ENCODE data around the gene FAM81A. TPM values are rescaled to one million over a fixed set of nuclear protein-coding genes. Genes with fewer than 3 reads are reported as not detected.

FAM81A gene
- total RNA-seq, 2 donors from 2014 or later, result 1.2 TPM; not detected in 1

- no peaks in the 10 kb centered on the region for H3K36me3 Mint-ChIP-seq
- peaks cover 0 to 13% of the 10 kb centered on the region in 2 donors for H3K27me3 Mint-ChIP-seq
- no peaks in the 10 kb centered on the region for H3K4me1 Mint-ChIP-seq (ENCODE audit: low read depth in 2 of 2)
- DNase-seq (ENCODE audit: low spot score) (no peak), ATAC-seq (no peak)
- H3K9me3 Mint-ChIP-seq, result no peaks in the 10 kb centered on the region
- H3K27ac Mint-ChIP-seq, result no peak overlapping the region
- no peak overlapping the region for H3K4me3 Mint-ChIP-seq
Measured at GRCh38 chr15:59562448-59563186, 124.6 kb downstream of the FAM81A start.

GRCh38 chr15:59565299-59565698 is 127.3 kb downstream of the FAM81A start:
- H3K27me3 Mint-ChIP-seq, result peaks cover 4 to 15% of the 10 kb centered on the region in 2 donors
- H3K27ac Mint-ChIP-seq, result no peak overlapping the region
- ATAC-seq (no peak), DNase-seq (ENCODE audit: low spot score) (no peak)
- H3K9me3 Mint-ChIP-seq, result no peaks in the 10 kb centered on the region
- no peaks in the 10 kb centered on the region for H3K4me1 Mint-ChIP-seq (ENCODE audit: low read depth in 2 of 2)
- H3K4me3 Mint-ChIP-seq, result no peak overlapping the region
- H3K36me3 Mint-ChIP-seq, result no peaks in the 10 kb centered on the region

- Mint-ChIP-seq H3K4me3 (no peak overlapping the region), H3K27me3 (peaks cover 8 to 18% of the 10 kb centered on the region in 2 donors), H3K27ac (no peak overlapping the region), H3K9me3 (no peaks in the 10 kb centered on the region), H3K36me3 (no peaks in the 10 kb centered on the region), H3K4me1 (ENCODE audit: low read depth in 2 of 2) (no peaks in the 10 kb centered on the region)
- ATAC-seq (no peak), DNase-seq (ENCODE audit: low spot score) (no peak)
Measured at GRCh38 chr15:59567324-59567723, 129.3 kb downstream of the FAM81A start.

GRCh38 chr15:59569477-59569876 is 131.5 kb downstream of the FAM81A start:
- ATAC-seq (peak in 1 of 2 donors; percentile 20), DNase-seq (ENCODE audit: low spot score) (no peak)
- Mint-ChIP-seq H3K36me3 (no peaks in the 10 kb centered on the region), H3K4me3 (no peak overlapping the region), H3K27ac (no peak overlapping the region), H3K4me1 (ENCODE audit: low read depth in 2 of 2) (no peaks in the 10 kb centered on the region), H3K27me3 (peaks cover 8 to 15% of the 10 kb centered on the region in 2 donors), H3K9me3 (no peaks in the 10 kb centered on the region)

- Mint-ChIP-seq H3K4me3 (no peak overlapping the region), H3K27ac (no peak overlapping the region), H3K4me1 (ENCODE audit: low read depth in 2 of 2) (no peaks in the 10 kb centered on the region), H3K36me3 (no peaks in the 10 kb centered on the region), H3K9me3 (no peaks in the 10 kb centered on the region), H3K27me3 (peaks cover 8 to 16% of the 10 kb centered on the region in 2 donors)
- ATAC-seq (no peak), DNase-seq (ENCODE audit: low spot score) (no peak)
Measured at GRCh38 chr15:59570315-59570714, 132.3 kb downstream of the FAM81A start.

- H3K4me3 Mint-ChIP-seq, result no peak overlapping the region
- DNase-seq (ENCODE audit: low spot score) (no peak), ATAC-seq (no peak)
- no peaks in the 10 kb centered on the region for H3K36me3 Mint-ChIP-seq
- no peaks in the 10 kb centered on the region for H3K9me3 Mint-ChIP-seq
- no peaks in the 10 kb centered on the region for H3K4me1 Mint-ChIP-seq (ENCODE audit: low read depth in 2 of 2)
- H3K27ac Mint-ChIP-seq, result no peak overlapping the region
- peaks cover 8 to 14% of the 10 kb centered on the region in 2 donors for H3K27me3 Mint-ChIP-seq
Measured at GRCh38 chr15:59571606-59572005, 133.6 kb downstream of the FAM81A start.

Other genes starting within 250 kb of the FAM81A start
- not detected for gene LDHAL6B, start 231.3 kb upstream of the FAM81A start, total RNA-seq
- 10 to 100 TPM in 1 of 2 donors, 1 to 10 TPM in 1; 3.7 to 20.0 TPM for gene MYO1E, start 65.3 kb upstream of the FAM81A start, total RNA-seq
- not detected for gene GCNT3, start 173.6 kb downstream of the FAM81A start, total RNA-seq
- 100 to 1,000 TPM; 109 to 150 TPM for gene GTF2A2, start 219.3 kb downstream of the FAM81A start, total RNA-seq